HG02852 (cell line): ENCODE data around the gene CUL1.

Experiments
- ATAC-seq: cut with Tn5 transposase; IDR thresholded peaks from one replicate; pipeline ENCODE4 v1.9.1; 2021; ENCODE audit warnings: mild to moderate bottlenecking, moderate library complexity; ENCODE audit not compliant: unreplicated experiment

The CUL1 gene

GRCh38 chr7:148698397-148699023 lies at the start of gene CUL1:
CUL1 (plus strand) TSS chr7:148698903; CDS start chr7:148730123, 31,220 bp downstream.
- peak; percentile 66 for ATAC-seq

- ATAC-seq: no peak
Measured at GRCh38 chr7:148650232-148650858, 48.4 kb upstream of the CUL1 start.

- ATAC-seq: no peak
Measured at GRCh38 chr7:148652773-148653172, 45.9 kb upstream of the CUL1 start.

- no peak for ATAC-seq
Measured at GRCh38 chr7:148657929-148658328, 40.8 kb upstream of the CUL1 start.

- ATAC-seq: no peak
Measured at GRCh38 chr7:148661471-148661870, 37.2 kb upstream of the CUL1 start.

GRCh38 chr7:148662646-148663045 lies 36.1 kb upstream of the CUL1 start:
- ATAC-seq: no peak

GRCh38 chr7:148664324-148664723 lies 34.4 kb upstream of the CUL1 start:
- no peak for ATAC-seq

- no peak for ATAC-seq
Measured at GRCh38 chr7:148665221-148665620, 33.5 kb upstream of the CUL1 start.

- no peak for ATAC-seq
Measured at GRCh38 chr7:148669927-148670326, 28.8 kb upstream of the CUL1 start.

- ATAC-seq: no peak
Measured at GRCh38 chr7:148670374-148670773, 28.3 kb upstream of the CUL1 start.

- no peak for ATAC-seq
Measured at GRCh38 chr7:148670807-148671206, 27.9 kb upstream of the CUL1 start.

- no peak for ATAC-seq
Measured at GRCh38 chr7:148672041-148672440, 26.7 kb upstream of the CUL1 start.

- ATAC-seq: no peak
Measured at GRCh38 chr7:148674689-148675088, 24.0 kb upstream of the CUL1 start.

- ATAC-seq: no peak
Measured at GRCh38 chr7:148676291-148676690, 22.4 kb upstream of the CUL1 start.

- no peak for ATAC-seq
Measured at GRCh38 chr7:148681821-148682220, 16.9 kb upstream of the CUL1 start.

- ATAC-seq: no peak
Measured at GRCh38 chr7:148684289-148684830, 14.3 kb upstream of the CUL1 start.

- ATAC-seq: no peak
Measured at GRCh38 chr7:148686312-148686937, 12.3 kb upstream of the CUL1 start.

GRCh38 chr7:148687555-148687954 lies 11.1 kb upstream of the CUL1 start:
- no peak for ATAC-seq

- ATAC-seq: no peak
Measured at GRCh38 chr7:148688526-148688925, 10.2 kb upstream of the CUL1 start.

- no peak for ATAC-seq
Measured at GRCh38 chr7:148693651-148694050, 5.1 kb upstream of the CUL1 start.

GRCh38 chr7:148694631-148695030 lies 4.1 kb upstream of the CUL1 start:
- no peak for ATAC-seq

GRCh38 chr7:148695953-148696352 lies 2.8 kb upstream of the CUL1 start:
- no peak for ATAC-seq
